NB4 (cell line): ENCODE measurements around the gene BPIFB6.

Experiments
- POLR2A ChIP-seq: IDR thresholded peaks from 2 replicates; pipeline ENCODE4 v1.6.1; 2011; ENCODE audit warnings: mild to moderate bottlenecking; ENCODE audit not compliant: insufficient read length; ENCODE audit errors: extremely low read depth
- TF ChIP-seq, protein P1 (sequence below): IDR thresholded peaks from one replicate; pipeline ENCODE4 v1.5.1; 2012; ENCODE audit warnings: low read depth, low read length

DNA sequence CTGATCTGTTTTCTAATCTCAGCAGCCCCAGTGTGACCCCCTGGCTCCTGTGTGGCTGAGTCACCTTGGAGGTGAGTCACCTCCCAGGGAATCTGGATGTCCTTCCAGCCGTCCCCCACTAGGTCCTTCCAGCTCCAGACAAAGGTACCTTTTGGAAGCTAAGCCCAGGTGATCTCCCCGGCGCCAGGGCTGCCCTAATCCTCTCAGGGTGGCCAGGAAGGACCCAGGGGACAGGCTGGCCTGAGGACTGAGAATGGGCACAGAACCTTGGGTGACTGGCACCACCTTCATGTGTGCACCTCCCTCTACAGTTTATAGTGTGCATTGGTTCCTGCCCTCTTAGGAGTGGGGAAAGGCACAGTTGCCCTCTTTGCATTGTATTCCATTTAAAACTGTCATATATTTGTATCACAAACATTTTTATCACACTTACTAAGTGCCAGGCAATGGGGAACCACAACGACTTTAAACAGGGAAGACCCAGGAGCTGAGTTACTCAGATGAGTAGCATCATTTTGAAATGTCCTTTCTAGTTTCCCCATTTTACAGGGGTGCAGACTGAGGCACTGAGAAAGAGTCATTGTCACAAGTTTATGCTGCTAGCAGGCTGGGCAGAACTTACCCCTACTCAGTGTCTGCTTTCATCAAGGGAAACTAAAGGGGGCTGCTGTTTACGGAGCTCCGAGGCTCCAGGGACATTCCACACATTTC, 45.4 kb downstream of the BPIFB6 start:
- TF ChIP-seq, protein P1, sequence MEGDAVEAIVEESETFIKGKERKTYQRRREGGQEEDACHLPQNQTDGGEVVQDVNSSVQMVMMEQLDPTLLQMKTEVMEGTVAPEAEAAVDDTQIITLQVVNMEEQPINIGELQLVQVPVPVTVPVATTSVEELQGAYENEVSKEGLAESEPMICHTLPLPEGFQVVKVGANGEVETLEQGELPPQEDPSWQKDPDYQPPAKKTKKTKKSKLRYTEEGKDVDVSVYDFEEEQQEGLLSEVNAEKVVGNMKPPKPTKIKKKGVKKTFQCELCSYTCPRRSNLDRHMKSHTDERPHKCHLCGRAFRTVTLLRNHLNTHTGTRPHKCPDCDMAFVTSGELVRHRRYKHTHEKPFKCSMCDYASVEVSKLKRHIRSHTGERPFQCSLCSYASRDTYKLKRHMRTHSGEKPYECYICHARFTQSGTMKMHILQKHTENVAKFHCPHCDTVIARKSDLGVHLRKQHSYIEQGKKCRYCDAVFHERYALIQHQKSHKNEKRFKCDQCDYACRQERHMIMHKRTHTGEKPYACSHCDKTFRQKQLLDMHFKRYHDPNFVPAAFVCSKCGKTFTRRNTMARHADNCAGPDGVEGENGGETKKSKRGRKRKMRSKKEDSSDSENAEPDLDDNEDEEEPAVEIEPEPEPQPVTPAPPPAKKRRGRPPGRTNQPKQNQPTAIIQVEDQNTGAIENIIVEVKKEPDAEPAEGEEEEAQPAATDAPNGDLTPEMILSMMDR, result peak; percentile 62
- TF ChIP-seq POLR2A, result no peak
